Neural cell (in vitro differentiated cells): ENCODE measurements around the gene ATN1. TPM values are rescaled to one million over a fixed set of nuclear protein-coding genes. Genes with fewer than 3 reads are reported as not detected.

Experiments
- H2AFZ ChIP-seq: fragments of 200-600, 300-800 bp; sonication (generic), shearing (Covaris generic); 2 replicates; pipeline ENCODE4 v1.6.0; 2014; ENCODE audit warnings: low read depth, mild to moderate bottlenecking, antibody characterized with exemption, low read length, moderate library complexity
- H3F3A ChIP-seq: fragments of 200-600 bp; shearing (Covaris generic); 2 replicates; pipeline ENCODE4 v1.6.1; 2016; ENCODE audit warnings: mild to moderate bottlenecking, moderate library complexity, mixed read lengths, antibody characterized with exemption, low read length; ENCODE audit not compliant: insufficient read depth, poor library complexity, severe bottlenecking
- H3K27ac ChIP-seq: fragments of 200-600, 300-800 bp; sonication (generic), shearing (Covaris generic); 2 replicates; pipeline ENCODE4 v1.5.1; 2014; ENCODE audit warnings: mild to moderate bottlenecking, low read length, moderate library complexity
- H3K27me3 ChIP-seq: fragments of 300-800, 200-600 bp; sonication (generic), shearing (Covaris generic); 2 replicates; pipeline ENCODE4 v1.6.0; 2014; ENCODE audit warnings: mild to moderate bottlenecking, low read depth, low read length, moderate library complexity; ENCODE audit not compliant: insufficient read depth
- H3K36me3 ChIP-seq: fragments of 300-800, 200-600 bp; sonication (generic), shearing (Covaris generic); 2 replicates; pipeline ENCODE4 v1.5.1; 2014; ENCODE audit warnings: mild to moderate bottlenecking, antibody characterized with exemption, low read length, moderate library complexity; ENCODE audit not compliant: insufficient read depth
- H3K4me2 ChIP-seq: fragments of 300-800, 200-600 bp; sonication (generic), shearing (Covaris generic); 2 replicates; pipeline ENCODE4 v1.6.0; 2014; ENCODE audit warnings: mild to moderate bottlenecking, low read length
- H3K4me3 ChIP-seq: fragments of 300-800, 200-600 bp; sonication (generic), shearing (Covaris generic); 2 replicates; pipeline ENCODE4 v1.5.1; 2014; ENCODE audit warnings: mild to moderate bottlenecking, low read length, moderate library complexity
- H3K79me2 ChIP-seq: fragments of 200-600 bp; shearing (Covaris generic); replicated peaks from 2 replicates; pipeline ENCODE4 v1.6.0; 2014; ENCODE audit warnings: mild to moderate bottlenecking, low read length, moderate library complexity; ENCODE audit not compliant: insufficient read depth
- H3K9ac ChIP-seq: fragments of 300-800, 200-600 bp; sonication (generic), shearing (Covaris generic); 2 replicates; pipeline ENCODE4 v1.6.1; 2016; ENCODE audit warnings: mild to moderate bottlenecking, low read length, mixed read lengths
- H3K9me2 ChIP-seq: fragments of 200-600 bp; shearing (Covaris generic); 2 replicates; pipeline ENCODE4 v1.6.1; 2016; ENCODE audit warnings: mild to moderate bottlenecking, low read length, mixed read lengths; ENCODE audit not compliant: insufficient read depth
- H3K9me3 ChIP-seq: fragments of 200-600, 300-800 bp; sonication (generic), shearing (Covaris generic); 2 replicates; pipeline ENCODE4 v1.6.1; 2016; ENCODE audit warnings: mild to moderate bottlenecking, mixed run types, low read length, moderate library complexity, mixed read lengths
- H4K20me1 ChIP-seq: fragments of 200-600 bp; shearing (Covaris generic); 2 replicates; pipeline ENCODE4 v1.6.1; 2016; ENCODE audit warnings: mild to moderate bottlenecking, mixed run types; ENCODE audit not compliant: insufficient read depth
- CTCF ChIP-seq: fragments of 450-650 bp; IDR thresholded peaks from 2 replicates; pipeline ENCODE4 v1.5.1; 2014; ENCODE audit warnings: antibody characterized with exemption, mild to moderate bottlenecking, moderate library complexity; ENCODE audit not compliant: poor library complexity, severe bottlenecking
- EP300 ChIP-seq: fragments of 450-650 bp; conservative IDR thresholded peaks from 2 replicates; pipeline ENCODE4 v1.6.1; 2014; ENCODE audit warnings: antibody characterized with exemption, mild to moderate bottlenecking, moderate library complexity; ENCODE audit not compliant: poor library complexity, severe bottlenecking
- EZH2 ChIP-seq: fragments of 200-600, 300-800 bp; shearing (Covaris generic), sonication (generic); IDR thresholded peaks from 2 replicates; pipeline ENCODE4 v1.6.1; 2014; ENCODE audit warnings: antibody characterized with exemption, low read length, borderline replicate concordance, mild to moderate bottlenecking; ENCODE audit not compliant: insufficient read depth, poor library complexity, severe bottlenecking
- MXI1 ChIP-seq: fragments of 450-650 bp; conservative IDR thresholded peaks from 2 replicates; pipeline ENCODE4 v1.6.1; 2014; ENCODE audit warnings: antibody characterized with exemption, mild to moderate bottlenecking; ENCODE audit not compliant: poor library complexity, severe bottlenecking
- POLR2AphosphoS5 ChIP-seq: IDR thresholded peaks from 2 replicates; pipeline ENCODE4 v1.6.1; 2012
- RAD21 ChIP-seq: fragments of 450-650 bp; conservative IDR thresholded peaks from 2 replicates; pipeline ENCODE4 v1.6.1; 2014; ENCODE audit warnings: antibody characterized with exemption, mild to moderate bottlenecking, moderate library complexity
- REST ChIP-seq: IDR thresholded peaks from 2 replicates; pipeline ENCODE4 v1.6.1; 2012; ENCODE audit warnings: borderline replicate concordance
- SMC3 ChIP-seq: fragments of 450-650 bp; conservative IDR thresholded peaks from 2 replicates; pipeline ENCODE4 v1.6.1; 2014; ENCODE audit warnings: antibody characterized with exemption, mild to moderate bottlenecking, moderate library complexity; ENCODE audit not compliant: poor library complexity
- TAF1 ChIP-seq: IDR thresholded peaks from 2 replicates; pipeline ENCODE4 v1.6.1; 2012; ENCODE audit warnings: low read depth
- polyA plus RNA-seq: library from polyadenylated mRNA; depleted of rRNA; stranded (reverse); fragments of >200 nt; gene quantifications from 2 replicates; pipeline ENCODE4 v1.2.3, GENCODE V29; 2014

The ATN1 gene
- polyA plus RNA-seq, 1 donor from 2014 or later = 9.2 TPM

GRCh38 chr12:6981152-6982052 lies 53.6 kb downstream of the ATN1 start:
- no peak overlapping the region for H3K27ac ChIP-seq
- TF ChIP-seq EP300 (no peak), TAF1 (no peak), POLR2AphosphoS5 (no peak), RAD21 (no peak), SMC3 (no peak), CTCF (no peak), REST (no peak), EZH2 (no peak), MXI1 (no peak)
- no peaks in the 10 kb centered on the region for H3K27me3 ChIP-seq
- no peak overlapping the region for H3K9ac ChIP-seq
- no peak overlapping the region for H2AFZ ChIP-seq
- H3K4me2 ChIP-seq = no peak overlapping the region
- no peaks in the 10 kb centered on the region for H3K79me2 ChIP-seq
- H3K9me2 ChIP-seq = no peaks in the 10 kb centered on the region
- no peaks in the 10 kb centered on the region for H3F3A ChIP-seq
- H4K20me1 ChIP-seq = no peaks in the 10 kb centered on the region
- no peak overlapping the region for H3K4me3 ChIP-seq
- peaks cover 8% of the 10 kb centered on the region for H3K36me3 ChIP-seq
- no peaks in the 10 kb centered on the region for H3K9me3 ChIP-seq

- Histone ChIP-seq H4K20me1 (no peaks in the 10 kb centered on the region), H3K9me2 (no peaks in the 10 kb centered on the region), H3K79me2 (no peaks in the 10 kb centered on the region), H3K9me3 (no peaks in the 10 kb centered on the region), H3K9ac (no peak overlapping the region), H3K36me3 (peaks cover 8% of the 10 kb centered on the region), H3F3A (no peaks in the 10 kb centered on the region), H2AFZ (no peak overlapping the region), H3K4me2 (no peak overlapping the region), H3K27ac (no peak overlapping the region), H3K27me3 (no peaks in the 10 kb centered on the region), H3K4me3 (no peak overlapping the region)
- TF ChIP-seq RAD21 = no peak
- TF ChIP-seq EP300 = no peak
- no peak for TF ChIP-seq MXI1
These were observed 54.8 kb downstream of the ATN1 start for GRCh38 chr12:6982532-6982931.
